ENCODE data around the gene UBE2D2. TPM values are rescaled to one million over a fixed set of nuclear protein-coding genes. Genes with fewer than 3 reads are reported as not detected.
A peak's percentile ranks its signal among the peaks of the same experiment; 100 is the strongest.

UBE2D2 gene
- total and polyA plus RNA-seq, 2 of the 4 experiments (the other 2 are of a cell fraction) = 26.9 to 35.7 TPM

- no peak for TF ChIP-seq BHLHE40 (IDR thresholded peaks at IDR 0.05; ENCODE audit: low read depth, low read length)
- no peak for TF ChIP-seq RAD21 (IDR thresholded peaks at IDR 0.05; ENCODE audit: low read length)
- TF ChIP-seq CEBPB (IDR thresholded peaks at IDR 0.05; ENCODE audit: low read depth, low read length) = no peak
- no peak for TF ChIP-seq SMC3 (IDR thresholded peaks at IDR 0.05; ENCODE audit: low read depth, low read length)
- TF ChIP-seq CTCF (conservative IDR thresholded peaks at IDR 0.05; ENCODE audit: low read depth, low read length) = no peak
- no peak for TF ChIP-seq NFE2L2 (IDR thresholded peaks at IDR 0.05; ENCODE audit: low read depth, low read length)
- TF ChIP-seq MAFK (IDR thresholded peaks at IDR 0.05; ENCODE audit: low read depth, low read length) = no peak
- TF ChIP-seq RCOR1 (IDR thresholded peaks at IDR 0.05; ENCODE audit: insufficient replicate concordance, low read length) = no peak
- no peak for TF ChIP-seq MAZ (IDR thresholded peaks at IDR 0.05; ENCODE audit: borderline replicate concordance, low read depth, low read length)
- no peak for TF ChIP-seq CHD1 (IDR thresholded peaks at IDR 0.05; ENCODE audit: low read depth, low read length)
- Histone ChIP-seq H2AK5ac (ENCODE audit: low read depth, low read length) (peak overlapping the region; percentile 82), H3K14ac (replicated peaks; ENCODE audit: low read depth, low read length) (no peak overlapping the region), H2BK20ac (ENCODE audit: low read depth, low read length) (peak overlapping the region; percentile 47), H3K9me1 (ENCODE audit: insufficient read depth, low read length) (peaks cover 28% of the 10 kb centered on the region), H2BK15ac (ENCODE audit: low read depth, low read length) (0 out of 3 replicates have a peak overlapping the region, but pooled peaks have one; percentile 50), H3K4me2 (ENCODE audit: low read depth, low read length) (no peak overlapping the region), H3K4me1 (ENCODE audit: control insufficient read depth, insufficient read depth, low read length) (peaks cover 40% of the 10 kb centered on the region), H3K36me3 (ENCODE audit: control insufficient read depth, insufficient read depth, low read length) (no peaks in the 10 kb centered on the region), H3K56ac (ENCODE audit: extremely low read depth, insufficient read depth, low read length) (no peak overlapping the region), H3K9ac (ENCODE audit: low read depth, low read length) (no peak overlapping the region), H4K8ac (ENCODE audit: low read depth in 2 of 2, low read length in 2 of 2) (no peak overlapping the region), H3K79me1 (ENCODE audit: low read depth in 1 of 2, low read length in 2 of 2) (peaks cover 38 to 91% of the 10 kb centered on the region in 2 experiments), H2BK120ac (ENCODE audit: low read depth, low read length) (0 out of 2 replicates have a peak overlapping the region, but pooled peaks have one; percentile 26), H4K5ac (ENCODE audit: low read depth, low read length) (no peak overlapping the region), H2AFZ (replicated peaks; ENCODE audit: low read length, poor library complexity) (no peak overlapping the region), H2BK5ac (ENCODE audit: low read depth, low read length, poor library complexity, severe bottlenecking) (no peak overlapping the region), H3K4ac (ENCODE audit: low read depth, low read length) (peak overlapping the region; percentile 16; the same call in 1 of the 2 replicates), H3K23ac (ENCODE audit: low read depth, low read length) (no peak overlapping the region; the same call in 1 of the 2 replicates), H2AK9ac (replicated peaks; ENCODE audit: low read depth, low read length, poor library complexity) (peak overlapping the region; percentile 5), H3K27me3 (ENCODE audit: control insufficient read depth, insufficient read depth, low read length) (no peaks in the 10 kb centered on the region), H3K27ac (ENCODE audit: insufficient read depth, low read length) (no peak overlapping the region), H3K9me3 (ENCODE audit: control insufficient read depth, insufficient read depth, low read length) (no peaks in the 10 kb centered on the region), H4K20me1 (ENCODE audit: insufficient read depth, low read length) (peaks cover 8% of the 10 kb centered on the region; the same call in 1 of the 2 replicates), H4K91ac (ENCODE audit: insufficient read depth, low read depth, low read length) (peak overlapping the region; percentile 22; the same call in 1 of the 2 replicates), H3K4me3 (ENCODE audit: insufficient read depth, low read depth, low read length) (no peak overlapping the region), H3K18ac (ENCODE audit: low read depth, low read length) (no peak overlapping the region)
- 93% methylated on average over 7 of the region's 14 CpGs; no CpG with 5 or more reads in 1 of the 2 experiments for WGBS, 2 experiments (ENCODE audit: extremely low coverage in 2 of 2, insufficient read length in 1 of 2)
- BruUV-seq (replicated peaks) = no TSS peak
- ChIA-PET CTCF (no interaction called here), POLR2A (ENCODE audit: unreplicated experiment) (no interaction called here)
- DNase-seq = no peak
- in situ Hi-C loops (cut with MboI; ENCODE audit: low sequenced_read_pairs) = no loop called here
- dilution Hi-C loops (cut with HindIII; ENCODE audit: low sequenced_read_pairs, unreplicated experiment) = no loop called here
- no peak for ATAC-seq (ENCODE audit: low read depth)
- intact Hi-C loops (cut with micrococcal nuclease) = no loop called here
These were observed 102.3 kb downstream of the UBE2D2 start for GRCh38 chr5:139663207-139664085.
